A549 treated with GW870086 at 1 μM for 4 hours (cell line): ENCODE results near the gene CUX1. TPM values are rescaled to one million over a fixed set of nuclear protein-coding genes. Genes with fewer than 3 reads are reported as not detected.

Experiments
- total RNA-seq: library from RNA; stranded (reverse); fragments of 200-300 nt; extraction: Qiagen RNA extraction; gene quantifications from 5 replicates; pipeline ENCODE4 v1.2.3, GENCODE V29; 2022; ENCODE audit warnings: low read depth

CUX1 gene, protein sequence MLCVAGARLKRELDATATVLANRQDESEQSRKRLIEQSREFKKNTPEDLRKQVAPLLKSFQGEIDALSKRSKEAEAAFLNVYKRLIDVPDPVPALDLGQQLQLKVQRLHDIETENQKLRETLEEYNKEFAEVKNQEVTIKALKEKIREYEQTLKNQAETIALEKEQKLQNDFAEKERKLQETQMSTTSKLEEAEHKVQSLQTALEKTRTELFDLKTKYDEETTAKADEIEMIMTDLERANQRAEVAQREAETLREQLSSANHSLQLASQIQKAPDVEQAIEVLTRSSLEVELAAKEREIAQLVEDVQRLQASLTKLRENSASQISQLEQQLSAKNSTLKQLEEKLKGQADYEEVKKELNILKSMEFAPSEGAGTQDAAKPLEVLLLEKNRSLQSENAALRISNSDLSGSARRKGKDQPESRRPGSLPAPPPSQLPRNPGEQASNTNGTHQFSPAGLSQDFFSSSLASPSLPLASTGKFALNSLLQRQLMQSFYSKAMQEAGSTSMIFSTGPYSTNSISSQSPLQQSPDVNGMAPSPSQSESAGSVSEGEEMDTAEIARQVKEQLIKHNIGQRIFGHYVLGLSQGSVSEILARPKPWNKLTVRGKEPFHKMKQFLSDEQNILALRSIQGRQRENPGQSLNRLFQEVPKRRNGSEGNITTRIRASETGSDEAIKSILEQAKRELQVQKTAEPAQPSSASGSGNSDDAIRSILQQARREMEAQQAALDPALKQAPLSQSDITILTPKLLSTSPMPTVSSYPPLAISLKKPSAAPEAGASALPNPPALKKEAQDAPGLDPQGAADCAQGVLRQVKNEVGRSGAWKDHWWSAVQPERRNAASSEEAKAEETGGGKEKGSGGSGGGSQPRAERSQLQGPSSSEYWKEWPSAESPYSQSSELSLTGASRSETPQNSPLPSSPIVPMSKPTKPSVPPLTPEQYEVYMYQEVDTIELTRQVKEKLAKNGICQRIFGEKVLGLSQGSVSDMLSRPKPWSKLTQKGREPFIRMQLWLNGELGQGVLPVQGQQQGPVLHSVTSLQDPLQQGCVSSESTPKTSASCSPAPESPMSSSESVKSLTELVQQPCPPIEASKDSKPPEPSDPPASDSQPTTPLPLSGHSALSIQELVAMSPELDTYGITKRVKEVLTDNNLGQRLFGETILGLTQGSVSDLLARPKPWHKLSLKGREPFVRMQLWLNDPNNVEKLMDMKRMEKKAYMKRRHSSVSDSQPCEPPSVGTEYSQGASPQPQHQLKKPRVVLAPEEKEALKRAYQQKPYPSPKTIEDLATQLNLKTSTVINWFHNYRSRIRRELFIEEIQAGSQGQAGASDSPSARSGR (N-terminal part only)
- total RNA-seq: 40.6 to 48.7 TPM (median 47.3 TPM) in 5 replicates

DNA sequence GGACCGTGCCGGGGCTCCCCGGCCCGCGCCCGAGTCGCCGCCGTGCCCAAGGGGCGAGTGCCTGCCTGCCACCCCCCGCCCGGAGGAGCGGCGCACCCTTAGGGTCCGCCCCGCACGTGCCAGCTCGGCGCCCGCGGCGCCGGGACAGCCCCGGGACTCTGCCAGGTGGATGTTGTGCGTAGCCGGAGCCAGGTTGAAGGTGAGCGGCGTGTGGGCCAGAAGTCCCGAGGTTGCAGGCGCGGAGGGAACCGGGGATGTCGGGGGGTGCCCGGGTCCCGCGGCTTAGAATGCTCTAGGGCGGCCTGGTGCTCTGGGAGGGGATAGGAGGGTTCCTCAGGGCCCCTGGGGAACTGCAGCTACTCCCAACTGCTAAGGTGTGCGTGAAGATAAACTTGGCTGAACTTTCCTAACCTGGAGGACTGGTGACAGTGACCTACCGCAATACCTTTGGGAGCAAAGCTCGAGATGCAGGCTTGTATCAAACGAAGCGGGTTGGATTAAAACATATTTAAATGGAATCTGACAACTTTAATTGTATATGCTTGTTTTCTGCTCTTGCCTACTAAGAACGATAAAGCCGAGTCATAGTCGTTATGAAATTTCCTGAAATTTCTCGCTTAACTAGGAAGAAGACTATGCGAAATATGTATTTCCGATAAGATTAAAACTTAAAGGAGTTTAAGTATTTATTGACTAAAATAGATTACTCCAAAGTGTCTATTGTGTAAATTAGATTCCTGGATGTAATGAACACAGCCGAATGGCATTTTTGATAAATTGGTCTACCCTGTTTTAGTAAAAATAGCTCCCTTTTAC lies at the start of gene CUX1:
CUX1 (plus strand) TSS at position 156 of the 816 bp plus-strand sequence; CDS start at position 170, 14 bp downstream.

DNA sequence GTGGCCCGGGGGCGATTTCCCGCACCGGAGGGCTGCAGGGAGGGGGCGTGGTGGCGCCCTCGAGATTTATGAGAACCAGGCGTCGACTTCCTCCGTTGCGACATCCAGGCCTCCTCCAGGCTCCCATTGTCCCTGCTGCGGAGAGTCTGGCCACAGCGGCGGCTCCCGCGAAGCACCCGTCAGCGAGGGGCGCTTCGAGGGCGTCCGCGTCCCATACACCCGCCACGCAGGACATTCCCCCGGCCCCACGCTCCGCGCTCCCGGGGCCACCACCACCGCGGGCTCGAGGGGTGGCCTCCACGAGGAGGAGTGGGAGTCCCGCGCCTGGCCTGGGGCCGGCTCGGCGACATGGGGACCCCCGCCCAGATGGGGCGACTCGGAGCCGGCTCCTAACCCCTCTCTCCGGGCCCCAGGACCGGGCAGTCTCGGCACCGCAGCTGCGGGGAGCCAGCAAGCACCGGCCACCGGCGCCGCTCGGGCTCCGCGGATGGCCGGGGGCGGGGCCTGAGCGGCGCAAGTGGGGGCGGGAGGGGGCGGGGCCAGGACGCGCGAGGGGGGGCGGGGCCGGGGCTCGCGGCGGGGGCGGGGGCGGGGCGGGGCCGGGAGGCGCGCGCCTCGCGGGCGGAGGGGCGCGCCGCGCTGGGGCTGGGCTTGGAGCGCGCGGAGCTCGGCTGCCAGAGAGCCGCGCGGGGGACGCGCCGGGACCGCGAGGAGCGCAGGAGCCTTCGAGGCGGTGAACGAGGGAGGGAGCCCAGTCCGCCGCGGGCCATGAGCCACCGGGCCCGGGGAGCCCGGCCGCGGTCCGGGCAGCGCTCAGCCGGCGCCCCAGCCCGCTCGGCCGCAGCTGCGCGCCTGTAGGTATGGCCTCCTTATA lies 469.0 kb downstream of the CUX1 start, which contains the start of gene SH2B2:
SH2B2 (plus strand) TSS at position 632 of the 874 bp plus-strand sequence. CDS start 13,683 bp downstream, outside the sequence.

Other genes with a start within 250 kb of the CUX1 start
- gene MYL10, start 188.3 kb upstream of the CUX1 start, total RNA-seq: not detected in 5 replicates